Endothelial cell of umbilical vein (primary cell): ENCODE measurements around the gene CCDC38. TPM values are rescaled to one million over a fixed set of nuclear protein-coding genes. Genes with fewer than 3 reads are reported as not detected.

Experiments used
- BruUV-seq: library from RNA; stranded (reverse); fragments of 400-500 nt; replicated peaks from 2 replicates; lab custom pipeline; 2021; lab: Mats Ljungman, UMichigan
- CTCF ChIA-PET: fragments of 300-600, 350-600 bp; sonication (Branson Sonifier 250); formaldehyde crosslinking; loops from one replicate; lab custom pipeline; 2021; ENCODE audit warnings: antibody characterized with exemption, inconsistent platforms; lab: Charles Lee
- POLR2A ChIA-PET: fragments of 300-600, 350-600 bp; sonication (Branson Sonifier 250); formaldehyde crosslinking; loops from one replicate; lab custom pipeline; 2021; ENCODE audit warnings: antibody characterized with exemption, inconsistent platforms; lab: Charles Lee
- DNase-seq: peaks from one replicate; pipeline ENCODE4 v3.0.0-alpha.2; 2011; ENCODE audit warnings: low read depth, low spot score
- FAIRE-seq: peaks from 2 replicates; lab custom pipeline; 2011; peaks lifted over from hg19 to GRCh38; lab: Jason Lieb, UNC
- H2AFZ ChIP-seq: 2 replicates; pipeline ENCODE4 v1.6.0; 2012; ENCODE audit warnings: low read depth, low read length, control low read depth, inconsistent platforms
- H3K27ac ChIP-seq: 2 replicates; pipeline ENCODE4 v1.5.1; 2011; ENCODE audit warnings: low read depth, mild to moderate bottlenecking, control low read depth, low read length, moderate library complexity; ENCODE audit not compliant: insufficient read depth
- H3K27me3 ChIP-seq, 2 experiments: 2 replicates each; pipeline versions ENCODE4 v1.6.0 to v1.6.1; 2011; ENCODE audit warnings: low read length in 2 of 2, mixed read lengths in 1 of 2; ENCODE audit not compliant: control insufficient read depth in 2 of 2, insufficient read depth in 2 of 2
- H3K36me3 ChIP-seq, 2 experiments: 2 replicates in 1 of 2; 3 replicates in 1 of 2; pipeline ENCODE4 v1.5.1; 2011; ENCODE audit warnings: low read length in 2 of 2, mild to moderate bottlenecking in 1 of 2, moderate library complexity in 1 of 2; ENCODE audit not compliant: control insufficient read depth in 2 of 2, insufficient read depth in 2 of 2; ENCODE audit errors: extremely low read depth in 1 of 2
- H3K4me1 ChIP-seq: 3 replicates; pipeline ENCODE4 v1.5.1; 2011; ENCODE audit warnings: mild to moderate bottlenecking, low read length; ENCODE audit not compliant: control insufficient read depth, insufficient read depth; ENCODE audit errors: extremely low read depth
- H3K4me2 ChIP-seq: 2 replicates; pipeline ENCODE4 v1.6.1; 2011; ENCODE audit warnings: low read length, control low read depth, mixed read lengths; ENCODE audit not compliant: insufficient read depth
- H3K4me3 ChIP-seq, 3 experiments: fragments of 200-600 bp in 1 of 3; sonication (generic), shearing (Covaris generic) in 1 of 3; replicated peaks in 1 of 3; 2 replicates each; pipeline ENCODE4 v1.5.1; 2011 to 2016; ENCODE audit warnings: control low read depth in 3 of 3, low read length in 3 of 3, mild to moderate bottlenecking in 2 of 3, inconsistent platforms in 1 of 3, low read depth in 1 of 3, moderate library complexity in 1 of 3; ENCODE audit not compliant: insufficient read depth in 1 of 3
- H3K79me2 ChIP-seq: 2 replicates; pipeline ENCODE4 v1.6.0; 2012; ENCODE audit warnings: low read length, inconsistent platforms; ENCODE audit not compliant: control insufficient read depth, insufficient read depth
- H3K9ac ChIP-seq: replicated peaks from 2 replicates; pipeline ENCODE3; 2011; ENCODE audit warnings: low read length, control low read depth; ENCODE audit not compliant: insufficient read depth; ENCODE audit errors: extremely low read depth
- H3K9me1 ChIP-seq: replicated peaks from 3 replicates; pipeline ENCODE4 v1.6.0; 2011; ENCODE audit warnings: mild to moderate bottlenecking, low read length; ENCODE audit not compliant: control insufficient read depth, insufficient read depth; ENCODE audit errors: extremely low read depth
- H3K9me3 ChIP-seq: replicated peaks from 2 replicates; pipeline ENCODE4 v1.5.1; 2012; ENCODE audit warnings: low read length, inconsistent platforms; ENCODE audit not compliant: control insufficient read depth, insufficient read depth
- H4K20me1 ChIP-seq: replicated peaks from 2 replicates; pipeline ENCODE3; 2011; ENCODE audit warnings: mild to moderate bottlenecking, low read length; ENCODE audit not compliant: control insufficient read depth, insufficient read depth; ENCODE audit errors: extremely low read depth
- EZH2 ChIP-seq: IDR thresholded peaks from 2 replicates; pipeline ENCODE4 v1.6.1; 2012; ENCODE audit warnings: borderline replicate concordance, low read depth, mild to moderate bottlenecking, moderate library complexity, low read length, inconsistent platforms; ENCODE audit not compliant: severe bottlenecking
- FOS ChIP-seq: IDR thresholded peaks from 2 replicates; pipeline ENCODE4 v1.6.1; 2011; ENCODE audit warnings: mild to moderate bottlenecking, low read length, moderate library complexity, borderline replicate concordance; ENCODE audit not compliant: insufficient read depth
- GATA2 ChIP-seq: IDR thresholded peaks from 2 replicates; pipeline ENCODE4 v1.7.0; 2011; ENCODE audit warnings: low read depth, mild to moderate bottlenecking, moderate library complexity, mixed read lengths, low read length; ENCODE audit not compliant: insufficient read length, insufficient read depth
- JUN ChIP-seq: IDR thresholded peaks from 2 replicates; pipeline ENCODE4 v1.6.1; 2011; ENCODE audit warnings: borderline replicate concordance, low read depth; ENCODE audit not compliant: insufficient read length, insufficient read depth
- MYC ChIP-seq: IDR thresholded peaks from one replicate; pipeline ENCODE4 v1.6.1; 2011; ENCODE audit warnings: mild to moderate bottlenecking, low read depth, low read length
- POLR2A ChIP-seq: IDR thresholded peaks from 2 replicates; pipeline ENCODE4 v1.6.1; 2012; ENCODE audit warnings: low read depth, mild to moderate bottlenecking, control low read depth, low read length
- POLR2AphosphoS5 ChIP-seq: IDR thresholded peaks from 2 replicates; pipeline ENCODE4 v1.6.1; 2012; ENCODE audit warnings: low read depth, mild to moderate bottlenecking, control low read depth, low read length, moderate library complexity; ENCODE audit not compliant: insufficient read depth
- dilution Hi-C: fragments of 300-500 bp; cut with MboI; formaldehyde crosslinking; loops from one replicate; pipeline ENCODE4 v1.15.0; 2019; ENCODE audit warnings: low sequenced_read_pairs; ENCODE audit not compliant: extremely low pct_ligation_motif_present
- intact Hi-C: fragments of 100-400 bp; cut with micrococcal nuclease; formaldehyde crosslinking; loops from one replicate; pipeline ENCODE4 v1.10.0; 2022
- polyA plus RNA-seq, 4 experiments: library from polyadenylated mRNA; depleted of rRNA in 3 of 4; stranded (reverse) in 3 of 4; unstranded in 1 of 4; fragments of >200 nt; gene quantifications; 2 replicates each; pipeline versions ENCODE4 v1.2.1 to v1.2.3, GENCODE V29; 2011 to 2012; ENCODE audit warnings: missing spikeins in 1 of 4
- total RNA-seq: library from RNA; stranded (reverse); gene quantifications from 2 replicates; pipeline ENCODE4 v1.2.3, GENCODE V29; 2021
- TF ChIP-seq, protein P1 (sequence below), 2 donors: IDR thresholded peaks; 1 replicate in 1 of 2; 2 replicates in 1 of 2; pipeline ENCODE4 v1.5.1; 2011; ENCODE audit warnings: low read length in 2 of 2, mild to moderate bottlenecking in 2 of 2, moderate library complexity in 2 of 2, control low read depth in 1 of 2, inconsistent platforms in 1 of 2, low read depth in 1 of 2; ENCODE audit not compliant: insufficient read depth in 1 of 2; ENCODE audit errors: extremely low read depth in 1 of 2
- TF ChIP-seq, protein P2 (sequence below): IDR thresholded peaks from 2 replicates; pipeline ENCODE4 v1.6.1; 2011; ENCODE audit not compliant: insufficient read depth, insufficient read length

The CCDC38 gene
- total and polyA plus RNA-seq, 2 donors (not counting 3 experiments of a cell fraction or from before 2014, with no cell fraction given) = not detected

DNA sequence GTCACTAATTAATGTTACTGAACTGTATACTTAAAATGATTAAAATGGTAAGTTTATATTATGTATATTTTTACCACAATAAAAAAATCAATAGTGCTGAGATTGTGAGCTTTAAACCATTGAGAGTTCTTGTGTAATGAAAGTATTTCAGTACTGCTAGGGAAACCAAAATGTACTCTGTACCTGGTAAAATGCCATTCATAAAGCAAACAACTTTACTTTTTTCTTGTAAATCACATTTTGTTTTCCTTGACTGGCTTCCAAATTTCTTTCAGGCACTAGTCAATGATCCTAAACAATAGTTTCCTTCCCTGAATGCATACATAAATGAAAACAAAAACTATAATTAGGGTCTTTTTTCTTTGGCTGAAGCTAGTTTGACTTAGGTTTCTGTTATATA is 113.0 kb downstream of the CCDC38 start:
- ChIA-PET CTCF (interaction anchor here (1.6 to 1.7 kb wide), 2 partner anchors 205 to 247 kb away, joined by 3 to 9 read pairs; no protein-coding TSS in a partner anchor), POLR2A (no interaction called here)
- no TSS peak for BruUV-seq
- TF ChIP-seq GATA2 = no peak
- no peak for TF ChIP-seq EZH2
- no peak for TF ChIP-seq MYC
- TF ChIP-seq POLR2AphosphoS5 = no peak
- TF ChIP-seq, protein P1, sequence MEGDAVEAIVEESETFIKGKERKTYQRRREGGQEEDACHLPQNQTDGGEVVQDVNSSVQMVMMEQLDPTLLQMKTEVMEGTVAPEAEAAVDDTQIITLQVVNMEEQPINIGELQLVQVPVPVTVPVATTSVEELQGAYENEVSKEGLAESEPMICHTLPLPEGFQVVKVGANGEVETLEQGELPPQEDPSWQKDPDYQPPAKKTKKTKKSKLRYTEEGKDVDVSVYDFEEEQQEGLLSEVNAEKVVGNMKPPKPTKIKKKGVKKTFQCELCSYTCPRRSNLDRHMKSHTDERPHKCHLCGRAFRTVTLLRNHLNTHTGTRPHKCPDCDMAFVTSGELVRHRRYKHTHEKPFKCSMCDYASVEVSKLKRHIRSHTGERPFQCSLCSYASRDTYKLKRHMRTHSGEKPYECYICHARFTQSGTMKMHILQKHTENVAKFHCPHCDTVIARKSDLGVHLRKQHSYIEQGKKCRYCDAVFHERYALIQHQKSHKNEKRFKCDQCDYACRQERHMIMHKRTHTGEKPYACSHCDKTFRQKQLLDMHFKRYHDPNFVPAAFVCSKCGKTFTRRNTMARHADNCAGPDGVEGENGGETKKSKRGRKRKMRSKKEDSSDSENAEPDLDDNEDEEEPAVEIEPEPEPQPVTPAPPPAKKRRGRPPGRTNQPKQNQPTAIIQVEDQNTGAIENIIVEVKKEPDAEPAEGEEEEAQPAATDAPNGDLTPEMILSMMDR (IDR thresholded peaks at IDR 0.05; ENCODE audit: extremely low read depth in 1 of 2, insufficient read depth in 1 of 2, low read depth in 1 of 2, low read length in 2 of 2) = no peak
- TF ChIP-seq FOS = no peak
- TF ChIP-seq, protein P2, sequence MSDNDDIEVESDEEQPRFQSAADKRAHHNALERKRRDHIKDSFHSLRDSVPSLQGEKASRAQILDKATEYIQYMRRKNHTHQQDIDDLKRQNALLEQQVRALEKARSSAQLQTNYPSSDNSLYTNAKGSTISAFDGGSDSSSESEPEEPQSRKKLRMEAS = no peak
- TF ChIP-seq JUN = no peak
- no peak for TF ChIP-seq POLR2A
- H3K9me3 ChIP-seq = no peaks in the 10 kb centered on the region
- DNase-seq = peak; percentile 83
- H3K4me3 ChIP-seq = peak overlapping the region in 1 of 3 experiments; percentile 42
- H3K4me1 ChIP-seq = peaks cover 13% of the 10 kb centered on the region
- dilution Hi-C loops = no loop called here
- no peak overlapping the region for H3K9ac ChIP-seq
- no peak overlapping the region for H2AFZ ChIP-seq
- H3K4me2 ChIP-seq = peak overlapping the region; percentile 87
- intact Hi-C loops = no loop called here
- no peaks in the 10 kb centered on the region for H3K36me3 ChIP-seq
- no peak overlapping the region for H3K27ac ChIP-seq
- H3K27me3 ChIP-seq = no peaks in the 10 kb centered on the region
- no peaks in the 10 kb centered on the region for H3K79me2 ChIP-seq
- no peaks in the 10 kb centered on the region for H4K20me1 ChIP-seq
- H3K9me1 ChIP-seq = no peaks in the 10 kb centered on the region
- FAIRE-seq = peak; percentile 87
